Type B pancreatic cell (in vitro differentiated cells): ENCODE results near the gene SDSL. TPM values are rescaled to one million over a fixed set of nuclear protein-coding genes. Genes with fewer than 3 reads are reported as not detected.
A peak's percentile ranks its signal among the peaks of the same experiment; 100 is the strongest.

Experiments used
- DNase-seq: peaks from one replicate; pipeline ENCODE4 v3.0.0; 2021; ENCODE audit warnings: mixed read lengths; ENCODE audit not compliant: unreplicated experiment; ENCODE audit errors: extremely low spot score
- H3K27ac Mint-ChIP-seq: 2 replicates; pipeline ENCODE4 v1.8.0; 2021; ENCODE audit warnings: mild to moderate bottlenecking, mixed read lengths
- H3K27me3 Mint-ChIP-seq: 2 replicates; pipeline ENCODE4 v1.8.0; 2021; ENCODE audit warnings: mixed read lengths
- H3K36me3 Mint-ChIP-seq: 2 replicates; pipeline ENCODE4 v1.8.0; 2021; ENCODE audit warnings: mixed read lengths
- H3K4me1 Mint-ChIP-seq: one replicate; pipeline ENCODE4 v1.8.0; 2021; ENCODE audit warnings: mixed read lengths; ENCODE audit not compliant: unreplicated experiment
- H3K4me3 Mint-ChIP-seq: 2 replicates; pipeline ENCODE4 v1.8.0; 2021; ENCODE audit warnings: mild to moderate bottlenecking, mixed read lengths
- H3K9me3 Mint-ChIP-seq: 2 replicates; pipeline ENCODE4 v1.8.0; 2021; ENCODE audit warnings: mixed read lengths
- total RNA-seq: library from RNA; stranded (reverse); gene quantifications from 2 replicates; pipeline ENCODE4 v1.2.1, GENCODE V29; 2021; ENCODE audit warnings: low replicate concordance
- TF ChIP-seq, protein P1 (sequence below): fragments of 200-600 bp; sonication (generic); conservative IDR thresholded peaks from 2 replicates; pipeline ENCODE4 v1.5.0; 2021; ENCODE audit warnings: antibody characterized with exemption, mild to moderate bottlenecking

The SDSL gene
- total RNA-seq, 1 donor from 2014 or later, result 4.5 TPM

DNA sequence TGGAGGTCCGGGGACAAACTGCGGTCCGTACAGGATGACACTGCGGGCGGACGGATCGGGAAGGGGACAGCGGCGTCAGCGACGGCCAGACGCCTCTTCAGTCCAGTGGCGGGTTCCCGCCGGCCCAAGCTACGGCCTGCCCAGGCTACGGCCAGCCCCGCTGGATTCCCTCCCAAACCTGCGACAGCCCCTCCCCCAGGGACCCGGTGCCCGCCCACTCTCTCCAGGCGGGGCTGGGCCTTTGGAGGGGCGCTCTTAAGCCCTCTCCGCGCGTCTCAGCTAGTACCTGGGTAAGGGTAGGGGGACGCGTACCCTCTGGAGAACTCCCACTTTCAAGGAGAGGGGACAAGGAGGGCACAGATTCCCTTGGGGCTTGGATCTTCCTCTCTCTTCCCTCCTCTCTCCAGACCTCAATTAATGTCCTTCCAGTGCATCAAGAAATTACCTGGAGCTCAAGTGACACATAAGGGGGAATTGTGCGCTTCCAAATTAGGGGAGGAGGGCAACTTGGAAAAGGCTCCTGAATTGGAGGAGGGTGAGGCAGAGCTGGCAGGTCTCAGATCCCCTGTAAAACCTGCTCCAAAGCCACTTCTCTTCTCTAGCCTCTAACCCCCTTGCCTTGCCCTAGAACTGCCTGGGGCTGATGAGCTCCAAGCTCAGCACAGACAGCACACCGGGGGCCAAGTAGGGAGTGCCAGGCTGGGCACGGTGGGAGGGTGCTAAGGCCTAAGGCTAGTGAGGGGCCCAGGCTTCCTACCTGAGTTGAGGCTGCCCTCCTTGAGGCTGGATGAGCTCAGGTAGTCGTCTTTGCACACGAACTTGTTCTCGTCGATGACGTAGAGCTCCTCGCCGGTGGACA, 46.4 kb downstream of the SDSL start:
- TF ChIP-seq, protein P1, sequence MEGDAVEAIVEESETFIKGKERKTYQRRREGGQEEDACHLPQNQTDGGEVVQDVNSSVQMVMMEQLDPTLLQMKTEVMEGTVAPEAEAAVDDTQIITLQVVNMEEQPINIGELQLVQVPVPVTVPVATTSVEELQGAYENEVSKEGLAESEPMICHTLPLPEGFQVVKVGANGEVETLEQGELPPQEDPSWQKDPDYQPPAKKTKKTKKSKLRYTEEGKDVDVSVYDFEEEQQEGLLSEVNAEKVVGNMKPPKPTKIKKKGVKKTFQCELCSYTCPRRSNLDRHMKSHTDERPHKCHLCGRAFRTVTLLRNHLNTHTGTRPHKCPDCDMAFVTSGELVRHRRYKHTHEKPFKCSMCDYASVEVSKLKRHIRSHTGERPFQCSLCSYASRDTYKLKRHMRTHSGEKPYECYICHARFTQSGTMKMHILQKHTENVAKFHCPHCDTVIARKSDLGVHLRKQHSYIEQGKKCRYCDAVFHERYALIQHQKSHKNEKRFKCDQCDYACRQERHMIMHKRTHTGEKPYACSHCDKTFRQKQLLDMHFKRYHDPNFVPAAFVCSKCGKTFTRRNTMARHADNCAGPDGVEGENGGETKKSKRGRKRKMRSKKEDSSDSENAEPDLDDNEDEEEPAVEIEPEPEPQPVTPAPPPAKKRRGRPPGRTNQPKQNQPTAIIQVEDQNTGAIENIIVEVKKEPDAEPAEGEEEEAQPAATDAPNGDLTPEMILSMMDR, result no peak
- Mint-ChIP-seq H3K36me3 (peaks cover 3% of the 10 kb centered on the region), H3K4me3 (peak overlapping the region; percentile 62), H3K9me3 (no peaks in the 10 kb centered on the region), H3K27me3 (peaks cover 92% of the 10 kb centered on the region), H3K4me1 (peaks cover 4% of the 10 kb centered on the region), H3K27ac (no peak overlapping the region)
- no peak for DNase-seq

DNA sequence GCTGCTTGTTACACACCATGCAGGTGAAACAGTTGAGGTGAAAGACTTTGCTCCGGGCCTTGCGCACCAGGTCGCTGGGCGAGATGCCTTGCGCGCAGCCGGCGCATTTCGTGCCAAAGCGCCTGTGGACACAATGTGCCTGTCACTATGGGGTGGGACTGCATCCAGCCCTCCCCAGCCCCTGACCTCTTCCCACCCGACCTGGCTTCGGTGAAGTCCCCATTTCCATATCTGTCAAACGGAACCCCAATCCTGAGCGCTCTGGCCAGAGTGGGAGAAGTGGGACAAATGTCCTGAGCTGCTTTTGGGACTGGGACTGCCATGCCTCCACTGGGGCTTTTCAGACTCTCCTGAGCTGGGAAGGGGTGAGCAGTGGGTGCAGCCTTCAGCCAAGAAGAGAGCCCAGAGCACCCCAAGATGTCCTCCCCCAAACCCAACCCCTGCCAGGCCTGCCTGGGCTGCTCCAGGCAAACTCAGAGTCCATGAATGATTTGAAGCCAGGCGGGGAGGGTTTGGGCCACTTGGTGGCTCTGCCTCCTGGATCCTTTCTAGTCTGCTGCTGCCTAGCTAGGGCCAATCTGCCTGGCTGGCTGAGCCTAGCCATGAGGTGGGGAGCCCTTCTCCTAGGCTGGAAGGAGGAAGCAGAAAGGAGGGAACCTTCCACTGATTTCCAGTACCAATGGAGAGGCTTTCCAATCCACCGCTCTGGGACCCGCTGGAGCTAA, 47.2 kb downstream of the SDSL start:
- H3K27me3 Mint-ChIP-seq, result peaks cover 92% of the 10 kb centered on the region
- no peak overlapping the region for H3K4me3 Mint-ChIP-seq
- H3K4me1 Mint-ChIP-seq, result no peaks in the 10 kb centered on the region
- H3K27ac Mint-ChIP-seq, result no peak overlapping the region
- TF ChIP-seq, protein P1, result no peak
- DNase-seq, result no peak
- H3K36me3 Mint-ChIP-seq, result peaks cover 3% of the 10 kb centered on the region
- no peaks in the 10 kb centered on the region for H3K9me3 Mint-ChIP-seq

DNA sequence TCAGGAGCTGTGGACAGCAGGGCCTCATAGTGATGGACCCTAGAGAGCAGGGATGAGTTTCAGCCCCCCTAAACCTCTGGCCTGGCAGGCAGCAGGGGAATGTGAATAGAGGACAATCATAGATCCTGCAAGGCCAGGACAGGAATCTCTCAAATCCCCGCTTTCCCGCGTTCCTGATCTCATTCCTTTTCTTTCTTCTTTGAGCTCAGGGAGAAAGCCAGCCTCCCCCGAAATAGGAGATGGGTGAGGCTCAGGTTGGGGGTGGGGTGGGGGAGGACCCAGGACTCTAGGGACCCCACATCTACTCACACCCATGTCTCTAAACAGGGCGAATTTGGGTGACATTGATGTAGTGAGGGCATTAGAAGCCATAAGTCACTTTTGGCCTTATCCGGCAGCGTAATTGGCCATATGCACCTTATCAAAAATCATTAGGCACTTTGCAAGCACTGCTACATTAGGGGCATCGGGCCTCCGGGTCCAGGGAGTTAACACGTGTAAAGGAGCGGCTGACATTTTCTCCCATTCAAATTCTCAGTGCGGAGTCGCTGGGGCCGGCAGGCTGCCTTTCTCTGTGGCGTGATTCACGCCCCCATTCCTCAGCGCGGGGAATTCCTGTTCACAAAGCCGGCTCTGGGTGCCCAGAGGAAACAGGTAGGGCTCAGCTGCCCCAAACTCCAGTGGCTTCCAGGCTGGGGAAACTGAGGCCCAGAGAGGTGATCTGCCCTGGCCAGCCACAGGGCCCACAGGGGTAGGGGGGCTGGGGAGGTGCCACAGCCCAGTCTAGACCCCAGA, 48.0 kb downstream of the SDSL start:
- peaks cover 3% of the 10 kb centered on the region for H3K36me3 Mint-ChIP-seq
- no peaks in the 10 kb centered on the region for H3K4me1 Mint-ChIP-seq
- no peak overlapping the region for H3K4me3 Mint-ChIP-seq
- H3K27me3 Mint-ChIP-seq, result peaks cover 92% of the 10 kb centered on the region
- TF ChIP-seq, protein P1, result no peak
- no peak for DNase-seq
- no peaks in the 10 kb centered on the region for H3K9me3 Mint-ChIP-seq
- H3K27ac Mint-ChIP-seq, result no peak overlapping the region

DNA sequence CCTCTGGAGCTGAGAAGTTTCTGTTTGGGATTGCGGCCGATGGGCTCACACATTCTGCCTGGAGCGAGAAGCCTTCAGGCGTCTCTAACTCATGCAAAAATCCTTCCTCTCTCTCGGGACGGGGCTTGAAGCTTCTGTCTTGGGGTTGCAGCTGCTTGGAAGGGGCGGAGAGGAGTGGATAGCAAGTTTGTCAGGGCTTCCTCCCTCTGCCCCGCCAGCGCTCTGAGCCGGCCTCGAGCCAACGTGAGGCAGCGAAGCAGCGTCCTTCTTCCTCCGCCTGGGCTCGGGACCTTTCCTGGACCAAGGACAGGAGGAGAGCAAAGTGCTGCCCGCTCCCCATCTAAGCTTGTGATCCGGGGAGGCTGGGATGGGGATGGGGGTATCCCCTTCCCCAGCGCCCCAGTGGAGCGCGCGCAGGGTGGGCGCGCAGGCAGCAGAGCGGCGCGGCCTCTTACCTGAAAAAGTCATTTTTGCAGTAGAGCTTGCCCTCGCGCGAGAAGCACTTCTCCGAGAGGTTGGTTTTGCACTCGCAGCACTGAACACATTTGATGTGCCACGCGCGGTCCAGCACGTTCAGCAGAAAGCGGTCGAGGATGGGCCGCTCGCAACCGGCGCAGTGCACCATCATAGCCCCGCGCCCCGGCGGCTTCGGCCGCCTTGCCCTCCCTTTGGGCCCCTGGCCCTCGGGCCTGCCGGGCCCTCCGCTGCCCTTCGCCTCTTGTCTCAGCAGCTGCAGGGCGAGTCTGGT, 48.9 kb downstream of the SDSL start:
- no peak overlapping the region for H3K4me3 Mint-ChIP-seq
- no peak for DNase-seq
- no peaks in the 10 kb centered on the region for H3K4me1 Mint-ChIP-seq

More for the DNA sequence above, 48.9 kb downstream of the SDSL start:
- Mint-ChIP-seq H3K36me3 (peaks cover 3% of the 10 kb centered on the region), H3K27me3 (peaks cover 95% of the 10 kb centered on the region), H3K27ac (no peak overlapping the region), H3K9me3 (no peaks in the 10 kb centered on the region)
- TF ChIP-seq, protein P1, result no peak
